ENCODE results near the gene KCNT2. TPM values are rescaled to one million over a fixed set of nuclear protein-coding genes. Genes with fewer than 3 reads are reported as not detected.

KCNT2 gene
- total and polyA plus RNA-seq, 2 donors (not counting 3 experiments of a cell fraction or from before 2014, with no cell fraction given) = 0.46 to 1.6 TPM

- CTCF ChIA-PET = interaction anchor here (2.2 kb wide), 1 partner anchor 284 kb away, joined by 10 read pairs; no protein-coding TSS in a partner anchor
- dilution Hi-C loops (cut with MboI; ENCODE audit: extremely low pct_ligation_motif_present, low sequenced_read_pairs) (no loop called here), intact Hi-C loops (cut with micrococcal nuclease) (no loop called here)
- Histone ChIP-seq H3K4me1 (ENCODE audit: control insufficient read depth, extremely low read depth, insufficient read depth, low read length) (no peaks in the 10 kb centered on the region), H3K9me1 (replicated peaks; ENCODE audit: control insufficient read depth, extremely low read depth, insufficient read depth, low read length) (no peaks in the 10 kb centered on the region), H3K27ac (ENCODE audit: insufficient read depth, low read depth, low read length) (no peak overlapping the region), H3K4me2 (ENCODE audit: insufficient read depth, low read length) (no peak overlapping the region), H2AFZ (ENCODE audit: low read depth, low read length) (no peak overlapping the region), H3K4me3 (replicated peaks in 1 of 3; ENCODE audit: insufficient read depth in 1 of 3, low read depth in 1 of 3, low read length in 3 of 3) (no peak overlapping the region), H3K36me3 (ENCODE audit: control insufficient read depth in 2 of 2, extremely low read depth in 1 of 2, insufficient read depth in 2 of 2, low read length in 2 of 2) (no peaks in the 10 kb centered on the region), H3K79me2 (ENCODE audit: control insufficient read depth, insufficient read depth, low read length) (no peaks in the 10 kb centered on the region), H3K27me3 (ENCODE audit: control insufficient read depth in 2 of 2, insufficient read depth in 2 of 2, low read length in 2 of 2) (no peaks in the 10 kb centered on the region), H3K9ac (replicated peaks; ENCODE audit: extremely low read depth, insufficient read depth, low read length) (no peak overlapping the region), H4K20me1 (replicated peaks; ENCODE audit: control insufficient read depth, extremely low read depth, insufficient read depth, low read length) (no peaks in the 10 kb centered on the region), H3K9me3 (replicated peaks; ENCODE audit: control insufficient read depth, insufficient read depth, low read length) (no peaks in the 10 kb centered on the region)
- DNase-seq (ENCODE audit: low read depth, low spot score) = no peak
- no peak for FAIRE-seq
- TF ChIP-seq GATA2 (IDR thresholded peaks at IDR 0.05; ENCODE audit: insufficient read depth, insufficient read length, low read depth, low read length) (no peak), CTCF (IDR thresholded peaks at IDR 0.05; ENCODE audit: extremely low read depth in 1 of 2, insufficient read depth in 1 of 2, low read depth in 1 of 2, low read length in 2 of 2) (no peak), MAX (IDR thresholded peaks at IDR 0.05; ENCODE audit: insufficient read depth, insufficient read length) (no peak), JUN (IDR thresholded peaks at IDR 0.05; ENCODE audit: borderline replicate concordance, insufficient read depth, insufficient read length, low read depth) (no peak), EZH2 (IDR thresholded peaks at IDR 0.05; ENCODE audit: borderline replicate concordance, low read depth, low read length, severe bottlenecking) (no peak), FOS (IDR thresholded peaks at IDR 0.05; ENCODE audit: borderline replicate concordance, insufficient read depth, low read length) (no peak), POLR2A (IDR thresholded peaks at IDR 0.05; ENCODE audit: low read depth, low read length) (no peak), MYC (IDR thresholded peaks at IDR 0.05; ENCODE audit: low read depth, low read length) (no peak), POLR2AphosphoS5 (IDR thresholded peaks at IDR 0.05; ENCODE audit: insufficient read depth, low read depth, low read length) (no peak)
- BruUV-seq (replicated peaks) = no TSS peak
- POLR2A ChIA-PET = no interaction called here
These were observed 230.4 kb downstream of the KCNT2 start for GRCh38 chr1:196377811-196378210.
